CD4-positive, alpha-beta T cell (primary cell): ENCODE measurements around the gene RILPL1. TPM values are rescaled to one million over a fixed set of nuclear protein-coding genes. Genes with fewer than 3 reads are reported as not detected.
"Not testable (repeated sequence)": the region's sequence is repeated elsewhere in the genome, so short reads cannot be mapped to it uniquely, and the experiment has no call there.

Source experiments
- ATAC-seq: fragments of 200-7000 bp; cut with Tn5 transposase; one replicate; pipeline ENCODE4 v1.10.0; 2022; ENCODE audit warnings: mild to moderate bottlenecking; ENCODE audit not compliant: poor library complexity
- CTCF ChIA-PET: fragments of 350-600 bp; sonication (Branson Sonifier 250); formaldehyde crosslinking; loops from one replicate; lab custom pipeline; 2021; ENCODE audit warnings: antibody characterized with exemption, inconsistent platforms; lab: Charles Lee
- POLR2A ChIA-PET: fragments of 350-600 bp; sonication (Branson Sonifier 250); formaldehyde crosslinking; loops from one replicate; lab custom pipeline; 2021; ENCODE audit warnings: antibody characterized with exemption, inconsistent platforms; lab: Charles Lee
- DNase-seq, 14 experiments: peaks; one replicate each; pipeline ENCODE4 v3.0.0-alpha.2; 2013 to 2020; ENCODE audit warnings: mixed read lengths in 2 of 14
- H3K27ac ChIP-seq, 2 donors: one replicate each; pipeline versions ENCODE4 v1.5.1 to v1.7.0; 2013; ENCODE audit warnings: low read length in 2 of 2, low read depth in 1 of 2, mild to moderate bottlenecking in 1 of 2
- H3K27me3 ChIP-seq, 2 experiments: 1 replicate in 1 of 2; 2 replicates in 1 of 2; pipeline versions ENCODE4 v1.6.1 to v1.7.0; 2013; ENCODE audit warnings: low read length in 2 of 2, control low read depth in 1 of 2, mild to moderate bottlenecking in 1 of 2, moderate library complexity in 1 of 2; ENCODE audit not compliant: insufficient read depth in 2 of 2, control insufficient read depth in 1 of 2
- H3K36me3 ChIP-seq: one replicate; pipeline ENCODE4 v1.6.1; 2013; ENCODE audit warnings: low read length, control low read depth; ENCODE audit not compliant: insufficient read depth
- H3K4me1 ChIP-seq: one replicate; pipeline ENCODE4 v1.6.1; 2013; ENCODE audit warnings: low read length, control low read depth; ENCODE audit not compliant: insufficient read depth
- H3K4me3 ChIP-seq: one replicate; pipeline ENCODE4 v1.5.1; 2013; ENCODE audit warnings: mild to moderate bottlenecking, low read length, moderate library complexity
- H3K9me3 ChIP-seq, 2 experiments: 1 replicate in 1 of 2; 2 replicates in 1 of 2; pipeline versions ENCODE4 v1.6.1 to v1.7.0; 2013; ENCODE audit warnings: low read length in 2 of 2, mild to moderate bottlenecking in 2 of 2, control low read depth in 1 of 2, moderate library complexity in 1 of 2; ENCODE audit not compliant: control insufficient read depth in 1 of 2, insufficient read depth in 1 of 2
- H3K27ac Mint-ChIP-seq: one replicate; pipeline ENCODE4 v1.8.0; 2020; ENCODE audit warnings: mixed read lengths
- H3K27me3 Mint-ChIP-seq: one replicate; pipeline ENCODE4 v1.8.0; 2021; ENCODE audit warnings: mixed read lengths
- H3K36me3 Mint-ChIP-seq: one replicate; pipeline ENCODE4 v1.8.0; 2021; ENCODE audit warnings: low read depth, mixed read lengths
- H3K4me1 Mint-ChIP-seq: one replicate; pipeline ENCODE4 v1.8.0; 2021; ENCODE audit warnings: low read depth, mixed read lengths
- H3K4me3 Mint-ChIP-seq: one replicate; pipeline ENCODE4 v1.8.0; 2020; ENCODE audit warnings: mild to moderate bottlenecking, mixed read lengths
- H3K9me3 Mint-ChIP-seq: one replicate; pipeline ENCODE4 v1.8.0; 2020; ENCODE audit warnings: mixed read lengths
- intact Hi-C, 2 experiments: fragments of 100-400 bp; cut with DNase I in 1 of 2; cut with micrococcal nuclease in 1 of 2; formaldehyde crosslinking; loops; one replicate each; pipeline versions ENCODE4 v1.15.1 to v1.9.0; 2023 to 2025; cut with DNase I, micrococcal nuclease
- total RNA-seq, 174 experiments: library from RNA in 2 of 174; stranded (reverse) in 2 of 174; gene quantifications; one replicate each; pipeline ENCODE4 v1.2.3 and lab custom pipeline; 2021 to 2026
- TF ChIP-seq, protein P1 (sequence below): fragments of 200-600 bp; IDR thresholded peaks from one replicate; pipeline ENCODE4 v1.8.0; 2022; ENCODE audit warnings: antibody characterized with exemption, mild to moderate bottlenecking

The RILPL1 gene
- total RNA-seq, 2 experiments from 2014 or later, result 3.3 to 3.4 TPM

DNA sequence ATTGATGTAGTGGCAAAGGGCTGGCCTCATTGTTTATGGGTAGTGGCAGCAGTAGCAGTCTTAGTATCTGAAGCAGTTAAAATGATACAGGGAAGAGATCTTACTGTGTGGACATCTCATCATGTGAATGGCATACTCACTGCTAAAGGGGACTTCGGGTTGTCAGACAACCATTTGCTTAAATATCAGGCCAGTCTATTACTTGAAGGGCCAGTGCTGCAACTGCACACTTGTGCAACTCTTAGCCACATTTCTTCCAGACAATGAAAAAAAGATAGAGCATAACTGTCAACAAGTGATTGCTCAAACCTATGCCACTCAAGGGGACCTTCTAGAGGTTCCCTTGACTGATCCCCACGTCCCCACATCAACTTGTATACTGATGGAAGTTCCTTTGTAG, 20.6 kb upstream of the RILPL1 start:
- CTCF ChIA-PET, H3K4me1 Mint-ChIP-seq, H3K27me3 ChIP-seq, intact Hi-C loops, H3K27ac Mint-ChIP-seq, H3K4me3 ChIP-seq, H3K9me3 ChIP-seq, H3K36me3 ChIP-seq, H3K36me3 Mint-ChIP-seq, ATAC-seq, H3K9me3 Mint-ChIP-seq, H3K27me3 Mint-ChIP-seq, H3K4me3 Mint-ChIP-seq, H3K27ac ChIP-seq, H3K4me1 ChIP-seq, POLR2A ChIA-PET, DNase-seq: not testable (repeated sequence)

DNA sequence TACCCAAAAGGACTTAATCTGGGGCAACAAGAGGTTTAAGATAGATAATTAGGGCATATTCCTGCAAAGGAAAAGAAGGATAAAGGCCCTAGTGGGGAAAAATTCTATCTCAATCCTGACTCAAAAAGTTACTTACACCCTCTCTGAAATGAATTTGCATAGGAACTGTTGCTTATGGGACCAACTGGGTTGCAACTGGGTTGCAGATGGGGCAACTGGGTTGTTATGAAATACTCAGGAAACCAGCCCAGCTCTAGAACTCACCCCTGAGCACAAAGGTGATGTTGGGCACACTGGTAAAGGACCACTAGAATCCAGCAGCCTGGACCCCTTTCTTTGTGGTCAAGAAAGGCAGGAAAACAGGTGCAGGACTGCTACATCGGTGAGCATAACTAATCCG, 17.2 kb upstream of the RILPL1 start:
- peaks cover 0 to 2% of the 10 kb centered on the region in 2 experiments for H3K27me3 ChIP-seq
- H3K4me1 ChIP-seq, result no peaks in the 10 kb centered on the region
- H3K4me3 ChIP-seq, result no peak overlapping the region
- POLR2A ChIA-PET, result no interaction called here
- DNase-seq (no peak), ATAC-seq (no peak)
- CTCF ChIA-PET, result no interaction called here
- Mint-ChIP-seq H3K27me3 (peaks cover 6% of the 10 kb centered on the region), H3K9me3 (no peaks in the 10 kb centered on the region), H3K27ac (no peak overlapping the region), H3K4me1 (no peaks in the 10 kb centered on the region), H3K36me3 (no peaks in the 10 kb centered on the region), H3K4me3 (no peak overlapping the region)
- no peak overlapping the region for H3K27ac ChIP-seq
- intact Hi-C loops, result no loop called here
- H3K9me3 ChIP-seq, result no peaks in the 10 kb centered on the region
- H3K36me3 ChIP-seq, result no peaks in the 10 kb centered on the region
- TF ChIP-seq, protein P1, sequence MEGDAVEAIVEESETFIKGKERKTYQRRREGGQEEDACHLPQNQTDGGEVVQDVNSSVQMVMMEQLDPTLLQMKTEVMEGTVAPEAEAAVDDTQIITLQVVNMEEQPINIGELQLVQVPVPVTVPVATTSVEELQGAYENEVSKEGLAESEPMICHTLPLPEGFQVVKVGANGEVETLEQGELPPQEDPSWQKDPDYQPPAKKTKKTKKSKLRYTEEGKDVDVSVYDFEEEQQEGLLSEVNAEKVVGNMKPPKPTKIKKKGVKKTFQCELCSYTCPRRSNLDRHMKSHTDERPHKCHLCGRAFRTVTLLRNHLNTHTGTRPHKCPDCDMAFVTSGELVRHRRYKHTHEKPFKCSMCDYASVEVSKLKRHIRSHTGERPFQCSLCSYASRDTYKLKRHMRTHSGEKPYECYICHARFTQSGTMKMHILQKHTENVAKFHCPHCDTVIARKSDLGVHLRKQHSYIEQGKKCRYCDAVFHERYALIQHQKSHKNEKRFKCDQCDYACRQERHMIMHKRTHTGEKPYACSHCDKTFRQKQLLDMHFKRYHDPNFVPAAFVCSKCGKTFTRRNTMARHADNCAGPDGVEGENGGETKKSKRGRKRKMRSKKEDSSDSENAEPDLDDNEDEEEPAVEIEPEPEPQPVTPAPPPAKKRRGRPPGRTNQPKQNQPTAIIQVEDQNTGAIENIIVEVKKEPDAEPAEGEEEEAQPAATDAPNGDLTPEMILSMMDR, result no peak

DNA sequence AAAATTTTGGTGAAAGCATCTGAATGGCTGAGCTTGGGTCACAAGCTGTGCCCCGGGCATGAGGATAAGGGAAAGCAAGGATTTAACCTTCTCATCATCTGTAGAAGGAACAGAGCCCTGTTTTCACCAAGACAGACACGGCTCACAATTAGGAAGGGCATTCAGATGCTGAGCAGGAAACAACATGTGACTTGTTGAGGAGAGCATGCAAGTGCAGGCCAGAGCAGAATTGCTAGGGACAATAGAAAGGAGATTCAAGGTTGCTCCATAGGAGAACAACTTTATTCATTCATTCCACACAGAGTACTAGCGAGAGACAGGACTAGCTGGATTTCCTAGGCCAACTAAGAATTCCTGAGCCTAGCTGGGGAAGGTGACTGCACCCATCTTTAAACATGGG, 14.6 kb upstream of the RILPL1 start:
- CTCF ChIA-PET, result no interaction called here

DNA sequence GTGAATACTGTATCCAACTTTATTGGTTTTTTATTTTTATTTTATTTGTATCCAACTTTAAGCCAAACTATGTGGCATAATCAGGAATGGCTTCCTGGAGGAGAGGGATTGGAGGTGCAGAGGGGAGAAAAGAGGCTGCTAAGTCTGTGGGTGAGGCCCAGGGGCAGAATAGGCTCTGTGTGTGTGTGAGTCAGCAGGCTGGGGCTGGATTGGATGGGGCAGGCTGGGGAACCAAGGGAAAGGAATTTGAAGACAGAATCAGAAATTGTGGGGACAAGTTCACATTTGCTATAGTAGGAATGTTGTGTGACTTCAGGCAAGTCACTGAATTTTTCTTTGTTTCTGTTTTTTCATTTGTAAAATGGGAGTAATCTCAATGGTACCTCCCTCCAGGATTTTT, 12.8 kb upstream of the RILPL1 start:
- DNase-seq (no peak), ATAC-seq (no peak)
- ChIA-PET POLR2A (no interaction called here), CTCF (no interaction called here)
- H3K27me3 ChIP-seq, result no peaks in the 10 kb centered on the region
- no peaks in the 10 kb centered on the region for H3K4me1 Mint-ChIP-seq
- H3K9me3 ChIP-seq, result no peaks in the 10 kb centered on the region
- no peaks in the 10 kb centered on the region for H3K4me1 ChIP-seq
- no peaks in the 10 kb centered on the region for H3K9me3 Mint-ChIP-seq
- intact Hi-C loops, result no loop called here
- H3K4me3 ChIP-seq, result no peak overlapping the region
- H3K27ac Mint-ChIP-seq, result no peak overlapping the region
- TF ChIP-seq, protein P1, result no peak
- H3K36me3 ChIP-seq, result no peaks in the 10 kb centered on the region
- H3K36me3 Mint-ChIP-seq, result no peaks in the 10 kb centered on the region
- no peak overlapping the region for H3K4me3 Mint-ChIP-seq
- H3K27me3 Mint-ChIP-seq, result peaks cover 2% of the 10 kb centered on the region
- no peak overlapping the region for H3K27ac ChIP-seq

More for the DNA sequence above, 14.6 kb upstream of the RILPL1 start:
- H3K36me3 ChIP-seq, result no peaks in the 10 kb centered on the region
- peaks cover 6% of the 10 kb centered on the region for H3K27me3 Mint-ChIP-seq
- no peaks in the 10 kb centered on the region for H3K36me3 Mint-ChIP-seq
- no peaks in the 10 kb centered on the region for H3K4me1 Mint-ChIP-seq
- H3K27me3 ChIP-seq, result no peaks in the 10 kb centered on the region
- no peak overlapping the region for H3K27ac ChIP-seq
- H3K9me3 ChIP-seq, result no peaks in the 10 kb centered on the region
- POLR2A ChIA-PET, result no interaction called here
- no peak overlapping the region for H3K27ac Mint-ChIP-seq
- TF ChIP-seq, protein P1, result no peak
- no peaks in the 10 kb centered on the region for H3K4me1 ChIP-seq
- intact Hi-C loops, result no loop called here
- H3K9me3 Mint-ChIP-seq, result no peaks in the 10 kb centered on the region
- H3K4me3 ChIP-seq, result no peak overlapping the region
- no peak overlapping the region for H3K4me3 Mint-ChIP-seq
- DNase-seq (no peak), ATAC-seq (no peak)
